ENCODE data around the gene SEPTIN3.
A peak's percentile ranks its signal among the peaks of the same experiment; 100 is the strongest.

The SEPTIN3 gene

GRCh38 chr22:41966607-41967240 lies 2.5 kb upstream of the SEPTIN3 start:
- DNase-seq (ENCODE audit: low spot score): peak; percentile 74
- TF ChIP-seq, protein P1, sequence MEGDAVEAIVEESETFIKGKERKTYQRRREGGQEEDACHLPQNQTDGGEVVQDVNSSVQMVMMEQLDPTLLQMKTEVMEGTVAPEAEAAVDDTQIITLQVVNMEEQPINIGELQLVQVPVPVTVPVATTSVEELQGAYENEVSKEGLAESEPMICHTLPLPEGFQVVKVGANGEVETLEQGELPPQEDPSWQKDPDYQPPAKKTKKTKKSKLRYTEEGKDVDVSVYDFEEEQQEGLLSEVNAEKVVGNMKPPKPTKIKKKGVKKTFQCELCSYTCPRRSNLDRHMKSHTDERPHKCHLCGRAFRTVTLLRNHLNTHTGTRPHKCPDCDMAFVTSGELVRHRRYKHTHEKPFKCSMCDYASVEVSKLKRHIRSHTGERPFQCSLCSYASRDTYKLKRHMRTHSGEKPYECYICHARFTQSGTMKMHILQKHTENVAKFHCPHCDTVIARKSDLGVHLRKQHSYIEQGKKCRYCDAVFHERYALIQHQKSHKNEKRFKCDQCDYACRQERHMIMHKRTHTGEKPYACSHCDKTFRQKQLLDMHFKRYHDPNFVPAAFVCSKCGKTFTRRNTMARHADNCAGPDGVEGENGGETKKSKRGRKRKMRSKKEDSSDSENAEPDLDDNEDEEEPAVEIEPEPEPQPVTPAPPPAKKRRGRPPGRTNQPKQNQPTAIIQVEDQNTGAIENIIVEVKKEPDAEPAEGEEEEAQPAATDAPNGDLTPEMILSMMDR (IDR thresholded peaks at IDR 0.05; ENCODE audit: extremely low read depth, insufficient read depth, missing control alignments): peak; percentile 63
- in situ Hi-C loops (cut with MboI; ENCODE audit: low pct_unique_long_range_greater_than_20kb, low sequenced_read_pairs, unreplicated experiment): loop anchor here (25.0 kb wide), 1 partner anchor 471 kb away; the partner anchor contains the start of gene NFAM1

DNA sequence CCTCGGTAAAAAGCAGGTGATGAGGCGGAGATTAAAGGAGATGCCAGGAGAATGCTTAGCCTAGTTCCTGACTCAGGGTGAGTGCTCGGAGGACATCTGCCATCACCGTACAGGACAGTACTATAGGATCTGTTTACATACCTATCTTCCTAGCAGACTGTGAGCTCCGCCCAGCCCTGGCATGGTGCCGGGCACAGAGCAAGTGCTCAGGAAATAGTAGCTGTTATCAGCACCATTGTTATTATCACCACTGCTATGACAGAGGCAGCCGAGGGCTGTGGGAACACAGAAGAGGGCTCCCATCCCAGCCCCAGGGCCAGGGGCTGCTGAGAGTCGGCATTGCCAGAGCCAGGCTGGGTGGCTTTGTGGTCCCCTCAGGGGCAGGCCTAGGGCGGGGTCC lies 642 bp upstream of the SEPTIN3 start:
- TF ChIP-seq, protein P1 (IDR thresholded peaks at IDR 0.05; ENCODE audit: extremely low read depth, insufficient read depth, missing control alignments): no peak
- in situ Hi-C loops (cut with MboI; ENCODE audit: low pct_unique_long_range_greater_than_20kb, low sequenced_read_pairs, unreplicated experiment): loop anchor here (25.0 kb wide), 1 partner anchor 469 kb away; the partner anchor contains the start of gene NFAM1
- DNase-seq (ENCODE audit: low spot score): no peak

DNA sequence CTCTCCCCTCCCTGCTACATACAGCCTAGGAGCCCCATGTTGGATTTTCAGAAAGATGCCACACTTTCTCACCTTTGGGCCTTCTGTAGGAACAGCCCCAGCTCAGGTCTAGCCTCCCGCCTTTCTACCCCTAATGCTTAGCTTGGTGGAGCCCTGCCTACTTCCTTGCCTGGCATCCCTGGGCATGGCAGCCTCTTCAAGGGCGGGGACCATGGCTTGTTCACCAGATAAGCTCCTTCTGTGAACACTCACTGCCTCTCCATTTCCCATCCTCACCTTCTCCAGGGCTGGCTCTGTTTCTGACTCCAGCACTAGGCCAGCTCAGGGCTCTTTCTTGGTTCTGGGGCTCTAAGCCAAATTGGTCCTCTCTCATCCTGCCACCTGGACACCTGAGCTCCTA lies 1.4 kb downstream of the SEPTIN3 start:
- no peak for DNase-seq (ENCODE audit: low spot score)
- in situ Hi-C loops (cut with MboI; ENCODE audit: low pct_unique_long_range_greater_than_20kb, low sequenced_read_pairs, unreplicated experiment): loop anchor here (25.0 kb wide), 1 partner anchor 467 kb away; the partner anchor contains the start of gene NFAM1
- TF ChIP-seq, protein P1 (IDR thresholded peaks at IDR 0.05; ENCODE audit: extremely low read depth, insufficient read depth, missing control alignments): no peak

DNA sequence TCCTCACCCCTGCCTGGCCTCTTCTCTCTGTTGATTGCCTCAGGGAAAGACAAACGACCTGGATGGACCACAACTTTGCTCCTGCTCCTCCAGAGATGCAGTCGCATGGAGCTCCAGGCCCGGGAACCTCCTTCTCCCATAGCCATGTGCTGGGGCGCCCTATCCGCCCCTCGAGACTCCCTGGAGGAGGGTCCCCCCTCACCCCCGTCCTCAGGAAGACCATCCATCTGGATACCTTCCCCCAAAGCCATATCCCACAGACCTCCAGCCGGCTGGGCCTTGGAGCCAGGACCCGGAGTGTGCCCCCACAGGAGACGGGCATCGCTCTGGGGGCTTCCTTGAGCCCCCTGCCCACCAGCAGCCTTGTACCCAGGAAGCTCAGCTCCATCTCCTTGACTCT lies 2.2 kb downstream of the SEPTIN3 start:
- in situ Hi-C loops (cut with MboI; ENCODE audit: low pct_unique_long_range_greater_than_20kb, low sequenced_read_pairs, unreplicated experiment): loop anchor here (25.0 kb wide), 1 partner anchor 466 kb away; the partner anchor contains the start of gene NFAM1
- no peak for DNase-seq (ENCODE audit: low spot score)
- TF ChIP-seq, protein P1 (IDR thresholded peaks at IDR 0.05; ENCODE audit: extremely low read depth, insufficient read depth, missing control alignments): no peak

DNA sequence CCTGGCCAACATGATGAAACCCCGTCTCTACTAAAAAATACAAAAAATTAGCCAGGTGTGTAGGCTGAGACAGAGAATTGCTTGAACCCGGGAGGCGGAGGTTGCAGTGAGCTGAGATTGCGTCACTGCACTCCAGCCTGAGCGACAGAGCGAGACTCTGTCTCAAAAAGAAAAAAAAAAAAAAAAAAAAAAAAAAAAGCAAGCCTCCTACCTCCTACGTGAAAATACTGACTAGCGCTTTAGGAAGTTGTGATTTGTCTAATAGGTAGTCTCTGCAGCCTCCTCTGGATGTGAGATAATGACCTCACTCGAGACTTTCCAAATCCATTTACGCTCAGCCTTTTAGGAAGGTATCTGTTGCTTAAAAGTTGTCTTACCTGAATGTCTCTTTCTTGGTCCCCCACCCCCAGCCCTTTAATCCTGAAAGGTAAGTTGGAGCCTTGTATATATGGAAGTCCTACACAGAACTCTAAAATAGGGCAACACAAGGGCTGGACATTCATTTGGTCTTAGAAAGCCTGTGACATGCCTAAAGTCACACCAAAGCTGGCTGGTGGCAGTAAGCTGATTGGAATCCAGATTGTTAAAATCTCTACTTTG lies 5.5 kb downstream of the SEPTIN3 start:
- DNase-seq (ENCODE audit: low spot score): peak; percentile 68
- in situ Hi-C loops (cut with MboI; ENCODE audit: low pct_unique_long_range_greater_than_20kb, low sequenced_read_pairs, unreplicated experiment): loop anchor here (25.0 kb wide), 1 partner anchor 463 kb away; the partner anchor contains the start of gene NFAM1
- TF ChIP-seq, protein P1 (IDR thresholded peaks at IDR 0.05; ENCODE audit: extremely low read depth, insufficient read depth, missing control alignments): no peak

- in situ Hi-C loops (cut with MboI; ENCODE audit: low pct_unique_long_range_greater_than_20kb, low sequenced_read_pairs, unreplicated experiment): no loop called here
- TF ChIP-seq, protein P1 (IDR thresholded peaks at IDR 0.05; ENCODE audit: extremely low read depth, insufficient read depth, missing control alignments): no peak
- DNase-seq (ENCODE audit: low spot score): no peak
Observed at GRCh38 chr22:41975299-41976069, 6.2 kb downstream of the SEPTIN3 start.
